Tibial nerve (tissue), 4 donors: ENCODE data around the gene HOXA11. TPM values are rescaled to one million over a fixed set of nuclear protein-coding genes. Genes with fewer than 3 reads are reported as not detected.

Experiments used
- DNase-seq, 2 donors: peaks; one replicate each; pipeline ENCODE4 v3.0.0-alpha.2; 2019; ENCODE audit warnings: low spot score in 2 of 2
- H3K27ac ChIP-seq, 4 donors: fragments of 200-600 bp; sonication (generic) in 3 of 4; one replicate each; pipeline ENCODE4 v1.5.1; 2017 to 2019; ENCODE audit warnings: mild to moderate bottlenecking in 1 of 4
- H3K27me3 ChIP-seq, 2 donors: fragments of 200-600 bp; sonication (generic) in 1 of 2; one replicate each; pipeline versions ENCODE4 v1.5.1 to v1.6.0; 2017 to 2019
- H3K36me3 ChIP-seq, 3 donors: fragments of 200-600 bp; sonication (generic); one replicate each; pipeline ENCODE4 v1.5.1; 2018 to 2019
- H3K4me1 ChIP-seq, 4 donors: fragments of 200-600 bp; sonication (generic) in 3 of 4; one replicate each; pipeline ENCODE4 v1.5.1; 2017 to 2019
- H3K4me3 ChIP-seq, 4 donors: fragments of 200-600 bp; sonication (generic) in 3 of 4; one replicate each; pipeline ENCODE4 v1.5.1; 2017 to 2019; ENCODE audit warnings: mild to moderate bottlenecking in 1 of 4, moderate library complexity in 1 of 4
- H3K9me3 ChIP-seq, 4 donors: fragments of 200-600 bp; sonication (generic) in 3 of 4; one replicate each; pipeline ENCODE4 v1.5.1; 2017 to 2019
- EP300 ChIP-seq, 2 donors: sonication (generic); formaldehyde crosslinking; IDR thresholded peaks; one replicate each; pipeline ENCODE4 v1.6.1; 2017; ENCODE audit warnings: antibody characterized with exemption in 2 of 2, mild to moderate bottlenecking in 1 of 2
- POLR2A ChIP-seq, 2 donors: fragments of 450-650 bp; IDR thresholded peaks; one replicate each; pipeline ENCODE4 v1.6.1; 2017; ENCODE audit warnings: antibody characterized with exemption in 2 of 2, mild to moderate bottlenecking in 2 of 2, moderate library complexity in 2 of 2
- WGBS, 2 donors: methylation state at CpG; one replicate each; pipeline ENCODE4 v1.1.5; 2018; 5-methylcytosine and 5-hydroxymethylcytosine counted together
- total RNA-seq, 4 donors: library from RNA; depleted of rRNA; stranded (reverse); fragments of >200 nt; gene quantifications; one replicate each; pipeline ENCODE4 v1.1.0, GENCODE V29; 2016
- TF ChIP-seq, protein P1 (sequence below), 5 experiments: fragments of 200-600 bp in 3 of 5; fragments of 450-650 bp in 2 of 5; sonication (generic) in 3 of 5; IDR thresholded peaks; one replicate each; pipeline ENCODE4 v1.5.1; 2016 to 2019; ENCODE audit warnings: antibody characterized with exemption in 5 of 5, mild to moderate bottlenecking in 3 of 5, moderate library complexity in 2 of 5

Gene HOXA11
- total RNA-seq, 4 donors from 2014 or later, result 5.0 to 13.2 (median 9.5) TPM

GRCh38 chr7:27177795-27178320 is 7.2 kb downstream of the HOXA11 start:
- Histone ChIP-seq H3K27me3 (peaks cover 0 to 93% of the 10 kb centered on the region in 2 donors), H3K36me3 (no peaks in the 10 kb centered on the region), H3K9me3 (no peaks in the 10 kb centered on the region), H3K4me1 (peaks cover 0 to 44% (median 9%) of the 10 kb centered on the region in 4 donors), H3K4me3 (peak overlapping the region in 1 of 4 donors; percentile 45), H3K27ac (peak overlapping the region in 3 of 4 donors; percentile 1 to 88 (median 80))
- TF ChIP-seq, protein P1, sequence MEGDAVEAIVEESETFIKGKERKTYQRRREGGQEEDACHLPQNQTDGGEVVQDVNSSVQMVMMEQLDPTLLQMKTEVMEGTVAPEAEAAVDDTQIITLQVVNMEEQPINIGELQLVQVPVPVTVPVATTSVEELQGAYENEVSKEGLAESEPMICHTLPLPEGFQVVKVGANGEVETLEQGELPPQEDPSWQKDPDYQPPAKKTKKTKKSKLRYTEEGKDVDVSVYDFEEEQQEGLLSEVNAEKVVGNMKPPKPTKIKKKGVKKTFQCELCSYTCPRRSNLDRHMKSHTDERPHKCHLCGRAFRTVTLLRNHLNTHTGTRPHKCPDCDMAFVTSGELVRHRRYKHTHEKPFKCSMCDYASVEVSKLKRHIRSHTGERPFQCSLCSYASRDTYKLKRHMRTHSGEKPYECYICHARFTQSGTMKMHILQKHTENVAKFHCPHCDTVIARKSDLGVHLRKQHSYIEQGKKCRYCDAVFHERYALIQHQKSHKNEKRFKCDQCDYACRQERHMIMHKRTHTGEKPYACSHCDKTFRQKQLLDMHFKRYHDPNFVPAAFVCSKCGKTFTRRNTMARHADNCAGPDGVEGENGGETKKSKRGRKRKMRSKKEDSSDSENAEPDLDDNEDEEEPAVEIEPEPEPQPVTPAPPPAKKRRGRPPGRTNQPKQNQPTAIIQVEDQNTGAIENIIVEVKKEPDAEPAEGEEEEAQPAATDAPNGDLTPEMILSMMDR (IDR thresholded peaks at IDR 0.05), result no peak
- TF ChIP-seq EP300 (IDR thresholded peaks at IDR 0.05) (no peak), POLR2A (IDR thresholded peaks at IDR 0.05) (no peak)
- DNase-seq, result peak in 1 of 2 donors; percentile 9
- 65 to 69% methylated on average over 5 of the region's 5 CpGs for WGBS, 2 donors

GRCh38 chr7:27176962-27177794 is 7.9 kb downstream of the HOXA11 start:
- H3K36me3 ChIP-seq, result no peaks in the 10 kb centered on the region
- peak overlapping the region; percentile 1 to 88 (median 52) for H3K27ac ChIP-seq
- H3K9me3 ChIP-seq, result no peaks in the 10 kb centered on the region
- H3K4me1 ChIP-seq, result peaks cover 0 to 44% (median 9%) of the 10 kb centered on the region in 4 donors
- H3K27me3 ChIP-seq, result peaks cover 0 to 93% of the 10 kb centered on the region in 2 donors
- WGBS, 2 donors, result 57 to 81% methylated on average over 22 of the region's 22 CpGs
- TF ChIP-seq EP300 (IDR thresholded peaks at IDR 0.05) (no peak), POLR2A (IDR thresholded peaks at IDR 0.05) (no peak)
- TF ChIP-seq, protein P1 (IDR thresholded peaks at IDR 0.05), result no peak
- peak in 1 of 2 donors; percentile 12 for DNase-seq
- peak overlapping the region in 1 of 4 donors; percentile 45 for H3K4me3 ChIP-seq

GRCh38 chr7:27176524-27176845 is 8.5 kb downstream of the HOXA11 start:
- TF ChIP-seq, protein P1 (IDR thresholded peaks at IDR 0.05), result no peak
- TF ChIP-seq POLR2A (IDR thresholded peaks at IDR 0.05) (no peak), EP300 (IDR thresholded peaks at IDR 0.05) (no peak)
- 65 to 71% methylated on average over 3 of the region's 3 CpGs for WGBS, 2 donors
- H3K27me3 ChIP-seq, result peaks cover 0 to 93% of the 10 kb centered on the region in 2 donors
- no peaks in the 10 kb centered on the region for H3K9me3 ChIP-seq
- H3K4me3 ChIP-seq, result peak overlapping the region in 2 of 4 donors; percentile 5 to 45
- H3K4me1 ChIP-seq, result peaks cover 0 to 44% (median 9%) of the 10 kb centered on the region in 4 donors
- H3K27ac ChIP-seq, result peak overlapping the region in 3 of 4 donors; percentile 1 to 88 (median 80)
- no peak for DNase-seq
- H3K36me3 ChIP-seq, result no peaks in the 10 kb centered on the region

DNA sequence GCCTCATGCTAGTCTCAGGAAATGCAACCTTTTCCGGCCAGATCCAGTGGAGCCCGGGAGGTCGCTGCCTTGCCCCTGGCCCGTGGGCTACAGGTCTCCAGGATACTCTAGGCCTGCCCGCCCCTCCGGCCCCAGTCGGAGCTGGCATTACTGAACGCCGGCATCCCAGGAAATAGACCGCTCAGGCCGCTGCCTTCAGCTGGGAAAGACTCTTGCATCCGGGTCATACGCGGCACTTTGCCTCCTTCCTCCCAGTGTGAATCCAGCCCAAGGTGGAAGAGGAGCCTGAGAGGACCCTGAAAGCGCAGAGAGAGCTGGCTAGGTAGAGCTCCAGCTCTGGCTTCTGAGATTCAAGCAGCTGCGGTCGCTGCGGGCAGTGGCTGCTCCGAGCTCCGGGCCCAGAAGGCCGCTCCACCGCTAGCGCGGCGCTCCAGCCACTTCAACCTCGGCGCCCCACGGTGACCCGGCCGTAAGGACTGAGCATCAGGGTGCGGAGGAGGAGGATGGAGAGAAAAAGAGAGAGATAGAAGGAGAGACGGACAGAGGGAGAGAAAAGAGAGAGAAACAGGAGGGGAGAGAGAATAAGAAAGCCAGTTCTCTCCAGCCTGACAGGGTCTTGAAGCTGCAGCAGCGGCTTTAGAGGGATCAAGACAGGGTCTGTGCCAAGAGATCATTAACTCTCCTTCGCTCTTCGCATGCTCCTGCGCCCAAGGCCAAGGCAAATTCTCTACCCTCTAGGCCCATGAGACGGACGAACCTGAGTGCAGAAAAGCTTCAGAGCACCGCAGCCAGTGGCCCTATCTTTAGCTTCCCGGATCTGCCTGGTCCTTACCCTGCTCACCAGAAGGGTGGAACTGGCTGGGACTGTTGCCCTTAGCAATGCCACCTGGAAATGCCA is 9.2 kb downstream of the HOXA11 start:
- Histone ChIP-seq H3K36me3 (no peaks in the 10 kb centered on the region), H3K9me3 (no peaks in the 10 kb centered on the region), H3K4me1 (peaks cover 0 to 44% (median 9%) of the 10 kb centered on the region in 4 donors), H3K27me3 (peaks cover 0 to 93% of the 10 kb centered on the region in 2 donors), H3K27ac (peak overlapping the region in 3 of 4 donors; percentile 5 to 88 (median 80)), H3K4me3 (peak overlapping the region in 2 of 4 donors; percentile 5 to 29)
- TF ChIP-seq EP300 (IDR thresholded peaks at IDR 0.05) (no peak), POLR2A (IDR thresholded peaks at IDR 0.05) (no peak)
- TF ChIP-seq, protein P1 (IDR thresholded peaks at IDR 0.05), result no peak
- WGBS, 2 donors, result 54 to 71% methylated on average over 36 to 40 of the region's 40 CpGs
- DNase-seq, result peak in 1 of 2 donors; percentile 16
